NCI-H524 (cell line): ENCODE measurements around the gene TUBB6.
A peak's percentile ranks its signal among the peaks of the same experiment; 100 is the strongest.

ENCODE experiments used
- DNase-seq, 2 experiments: peaks; one replicate each; lab custom pipeline; 2025; lab: John Stamatoyannopoulos, UW

The TUBB6 gene

DNA sequence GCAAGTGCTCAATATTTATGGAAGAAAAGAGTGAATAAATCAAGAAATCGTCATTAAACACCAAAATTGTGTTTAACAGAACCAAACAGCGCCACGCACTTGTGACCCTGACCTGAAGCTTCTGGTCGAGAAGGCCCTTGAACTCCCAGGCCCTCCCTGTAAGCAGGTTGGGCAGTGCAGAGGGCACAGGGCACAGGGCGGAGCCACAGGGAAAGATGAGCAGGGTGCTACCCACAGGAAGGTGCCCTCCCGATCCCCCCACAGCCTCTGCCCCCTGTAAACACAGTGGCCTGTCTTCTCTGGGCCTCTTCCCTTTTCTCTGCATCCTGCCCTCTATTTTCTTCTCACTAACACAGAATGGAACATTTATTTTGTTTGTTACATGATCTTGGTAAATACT lies 16.9 kb upstream of the TUBB6 start:
- no peak for DNase-seq

DNA sequence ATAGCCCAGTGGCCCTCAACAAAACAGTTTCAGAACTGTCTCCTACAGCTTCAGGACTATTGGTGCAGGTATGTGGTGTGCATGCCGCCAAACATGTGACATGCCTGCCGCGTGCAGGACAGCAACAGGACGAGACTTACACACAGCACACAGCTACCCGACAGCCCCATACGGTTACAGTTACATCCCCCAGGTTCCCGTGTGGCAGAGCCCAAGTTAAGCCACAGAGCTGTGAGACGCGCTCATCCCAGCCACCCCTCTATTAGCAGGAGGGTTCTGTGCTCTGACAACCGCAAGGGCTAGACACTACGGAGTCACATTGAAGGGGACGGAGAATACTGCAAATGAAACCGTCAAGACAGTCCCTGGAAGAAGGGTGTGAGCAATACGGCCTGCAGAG lies 16.4 kb upstream of the TUBB6 start:
- DNase-seq = no peak

DNA sequence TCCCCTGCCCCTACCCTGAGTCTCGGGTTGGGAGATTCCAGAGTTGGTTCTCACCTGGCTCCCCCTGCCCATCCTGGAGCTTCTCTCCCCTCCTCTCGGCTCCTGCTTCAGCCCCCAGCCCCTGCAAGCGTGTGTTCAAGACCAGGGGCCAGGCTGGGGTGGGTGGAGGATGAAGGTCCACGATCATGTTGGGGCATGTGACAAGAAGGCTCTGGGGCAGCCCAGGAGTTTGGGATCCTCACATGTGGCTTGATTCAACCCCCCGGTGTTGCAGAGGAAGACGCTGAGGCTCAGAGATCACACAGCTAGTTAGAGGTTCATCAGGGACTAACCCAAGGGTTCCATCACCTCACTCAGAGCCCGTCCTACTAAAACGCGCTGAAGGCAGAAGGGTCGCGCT lies 14.2 kb upstream of the TUBB6 start:
- no peak for DNase-seq

DNA sequence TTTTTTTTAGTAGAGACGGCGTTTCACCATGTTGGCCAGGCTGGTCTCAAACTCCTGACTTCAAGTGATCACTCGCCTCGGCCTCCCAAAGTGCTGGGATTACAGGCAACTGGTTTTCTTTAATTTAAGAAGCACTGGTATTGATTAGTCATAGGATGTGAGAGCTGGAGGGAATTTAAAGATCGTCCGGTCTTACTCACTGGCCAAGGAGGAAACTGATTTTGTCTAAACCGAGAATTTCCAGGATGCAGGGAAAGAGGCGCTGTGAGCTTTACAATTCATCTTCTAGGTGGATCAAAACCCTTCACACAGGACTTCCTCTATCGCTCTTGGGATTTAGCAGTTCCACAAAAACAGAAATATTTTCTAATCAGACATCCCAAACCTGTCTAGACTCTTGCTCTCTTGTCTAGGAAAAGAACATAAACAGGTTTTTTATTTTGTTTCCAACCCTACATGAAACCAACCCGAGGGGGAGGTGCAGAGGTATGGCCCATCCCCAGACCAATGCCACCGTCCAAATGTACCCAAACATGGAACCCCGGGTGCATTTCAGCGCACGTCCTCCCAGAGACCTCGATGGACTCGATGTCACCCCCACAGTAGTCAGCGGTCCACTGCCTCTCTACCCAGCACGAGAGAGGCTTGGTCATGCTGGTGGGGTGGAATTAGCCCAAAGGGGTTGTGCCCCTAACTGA lies 12.5 kb upstream of the TUBB6 start:
- DNase-seq = no peak

DNA sequence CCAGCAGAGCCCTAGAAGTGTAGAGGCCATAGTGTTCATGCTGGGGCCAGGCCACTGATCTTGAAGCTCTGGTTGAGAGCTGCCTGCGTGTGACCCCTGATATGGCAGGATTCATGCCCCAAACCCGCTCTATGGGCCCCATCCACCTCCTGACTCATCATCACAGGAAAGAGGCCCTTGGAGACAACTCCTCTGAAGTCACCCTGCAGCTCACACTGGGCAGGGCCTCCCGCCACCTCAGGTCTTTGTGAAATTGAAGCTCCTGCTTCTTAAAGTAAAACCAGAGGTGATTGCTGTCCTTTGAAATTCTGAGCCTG lies 12.0 kb upstream of the TUBB6 start:
- DNase-seq = no peak

DNA sequence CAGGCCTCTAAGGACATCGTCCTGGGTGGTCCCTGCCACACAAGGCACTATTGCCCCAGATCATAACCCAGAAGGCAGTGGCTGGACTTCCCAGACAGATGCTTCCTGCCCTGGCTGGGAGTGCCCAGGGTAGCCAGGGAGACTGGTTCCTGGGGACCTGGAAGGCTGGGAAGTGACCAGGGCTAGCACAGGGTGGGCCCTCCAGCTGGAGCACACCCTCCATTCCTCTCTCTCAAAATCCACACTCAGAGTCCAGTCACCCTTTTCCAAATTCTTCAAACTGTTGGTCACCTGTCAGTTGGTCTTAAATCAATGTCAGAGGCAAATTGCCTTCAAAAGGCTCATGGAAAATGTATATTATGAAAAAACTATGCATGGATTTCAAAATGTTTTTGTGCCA lies 11.6 kb upstream of the TUBB6 start:
- no peak for DNase-seq

DNA sequence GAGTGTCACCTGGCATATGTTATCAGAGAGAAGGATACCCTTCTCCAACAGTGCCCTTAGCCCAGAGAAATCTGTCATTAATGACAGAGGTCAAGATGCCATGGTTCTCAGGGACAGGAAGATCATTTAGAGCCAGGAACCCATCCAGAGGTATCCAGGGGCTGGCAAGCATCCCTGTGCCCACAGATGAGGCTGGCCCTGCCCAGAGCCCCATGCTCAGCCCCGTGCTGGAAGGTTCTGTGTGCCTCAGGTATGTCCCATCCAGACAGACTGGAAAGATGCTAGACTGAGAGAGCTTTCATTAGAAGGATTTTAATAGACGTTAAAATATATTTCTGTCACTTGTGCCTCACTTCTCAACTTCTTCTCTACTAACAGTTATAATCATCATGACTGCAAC lies 8.2 kb upstream of the TUBB6 start:
- no peak for DNase-seq

DNA sequence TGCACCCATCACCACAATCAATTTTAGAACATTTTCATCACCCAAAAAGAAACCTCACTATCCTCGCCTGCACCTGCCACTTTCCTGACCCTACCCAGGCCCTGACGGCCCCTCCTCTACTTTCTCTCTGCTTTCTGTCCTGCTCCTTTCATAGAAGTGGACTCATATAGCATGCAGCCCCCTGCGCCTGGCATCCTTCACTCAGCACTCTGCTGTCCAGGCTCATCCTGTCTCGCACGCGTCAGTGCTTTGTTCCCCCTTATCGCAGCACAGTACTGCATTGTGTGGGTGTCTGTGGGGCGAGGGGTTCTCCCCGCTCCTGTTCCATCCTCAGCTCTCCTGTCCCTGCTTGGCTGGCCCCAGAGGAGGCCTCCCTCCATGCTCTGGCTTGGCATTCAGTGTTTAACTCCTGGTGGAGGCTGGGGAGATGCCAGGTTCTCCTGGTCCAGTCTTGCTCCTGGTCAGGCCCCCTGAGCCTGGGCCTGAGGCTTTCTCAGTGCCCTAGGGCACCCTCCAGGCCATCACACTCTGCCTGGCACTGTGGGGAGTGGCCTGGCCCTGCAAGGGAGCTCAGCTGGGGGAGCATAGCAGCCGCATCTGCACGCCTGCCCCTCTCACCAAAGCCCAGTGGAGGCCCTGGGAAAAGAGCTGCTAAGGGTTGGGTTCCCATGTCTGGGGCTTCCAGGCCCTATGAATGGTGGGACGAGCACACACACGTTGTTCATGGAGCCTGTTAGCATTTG lies 6.6 kb upstream of the TUBB6 start:
- DNase-seq = no peak

DNA sequence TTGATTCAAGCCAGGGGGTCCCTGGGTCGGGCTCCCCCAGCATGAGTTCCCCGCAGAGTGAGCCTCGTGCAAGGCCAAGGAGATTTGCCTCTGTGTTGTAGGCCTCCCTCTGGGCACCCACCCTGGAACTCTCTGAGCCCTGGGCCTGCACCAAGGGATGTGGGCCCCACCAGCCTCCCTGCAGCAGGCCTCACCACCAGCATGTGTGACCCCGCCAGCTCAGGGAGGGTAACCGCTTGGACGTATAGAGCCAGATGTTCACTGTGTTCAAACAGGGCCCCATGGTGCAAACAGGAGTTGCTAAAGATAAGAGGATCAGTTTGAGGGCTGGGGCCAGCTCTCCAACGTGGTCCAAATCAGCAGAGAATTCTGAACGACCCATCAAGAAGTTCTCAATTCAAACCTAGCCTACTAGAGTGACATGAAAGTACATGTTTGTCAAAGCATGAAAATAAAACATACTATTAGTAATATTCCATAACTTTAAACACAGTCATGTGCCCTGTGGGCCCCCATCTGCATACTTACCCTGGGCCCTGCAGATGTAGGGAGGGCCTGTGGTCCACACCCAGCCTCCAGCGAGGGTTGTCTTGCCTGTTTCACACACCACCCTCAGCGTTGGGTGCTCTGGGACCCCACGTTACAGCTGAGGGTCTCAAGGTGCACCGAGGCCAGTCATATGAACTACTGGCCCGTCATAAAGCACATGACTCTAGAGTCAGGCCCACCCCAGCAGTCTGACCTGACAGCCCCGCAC lies 5.5 kb upstream of the TUBB6 start:
- DNase-seq = peak in 1 of 2 experiments; percentile 46

DNA sequence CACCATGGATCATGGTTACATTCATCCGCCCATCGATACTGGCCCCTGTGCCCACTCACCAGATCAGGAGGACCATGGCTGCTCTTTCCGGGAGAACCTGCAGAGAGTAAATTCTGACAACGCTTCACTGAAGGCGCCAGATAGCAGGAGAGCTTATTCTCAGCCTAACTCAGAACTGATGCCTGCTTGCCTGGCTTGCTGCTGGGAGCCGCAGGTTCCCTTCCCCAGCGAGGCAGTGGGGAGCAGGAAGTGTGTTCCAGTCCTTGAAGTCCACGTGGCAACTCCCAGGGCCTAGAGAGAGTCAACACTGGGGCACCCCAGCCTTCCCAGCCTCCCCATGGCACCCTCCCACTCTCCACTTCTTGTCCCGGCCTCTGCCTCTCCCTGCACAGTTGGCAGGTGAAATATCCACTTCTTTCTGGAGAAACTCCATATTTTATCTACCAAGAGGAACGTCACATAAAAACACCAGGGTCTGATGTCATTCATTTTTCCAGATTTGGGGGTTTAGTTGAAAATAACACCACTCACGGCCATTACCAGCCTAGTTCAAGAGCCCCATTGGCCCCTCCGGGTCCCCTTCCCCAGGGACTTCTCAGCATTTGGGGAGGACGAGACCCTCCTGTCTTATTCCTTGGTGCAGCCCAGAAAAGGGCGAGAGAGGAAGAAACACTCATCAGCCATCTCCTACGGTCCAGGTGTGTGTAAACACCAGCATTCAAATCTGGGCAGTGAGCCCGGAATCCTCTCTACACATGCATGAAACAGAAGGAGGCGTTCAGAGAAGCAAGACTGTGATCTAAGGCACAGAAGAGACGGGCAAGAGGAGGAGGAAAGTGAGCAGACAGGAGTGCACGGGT lies 3.5 kb upstream of the TUBB6 start:
- DNase-seq = no peak

DNA sequence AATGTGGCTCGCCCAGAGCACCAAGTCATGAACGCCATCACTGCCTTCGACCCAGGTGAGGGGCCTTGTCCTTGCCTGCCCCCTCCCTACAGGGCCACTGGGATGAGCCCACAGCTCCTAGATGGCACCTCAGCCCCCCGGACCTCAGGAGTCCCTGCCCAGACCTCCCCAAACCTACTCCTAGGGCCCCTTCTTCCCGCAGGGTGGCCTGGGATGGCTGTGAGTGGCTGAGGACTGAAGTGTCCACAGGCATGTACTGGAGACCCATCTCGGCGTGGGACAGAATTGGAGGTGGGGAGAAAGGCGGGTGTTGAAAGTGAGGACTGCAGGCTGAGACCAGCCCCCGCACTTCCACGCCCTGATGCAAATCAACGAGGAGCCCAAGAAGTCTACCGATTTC lies 2.8 kb upstream of the TUBB6 start:
- no peak for DNase-seq

DNA sequence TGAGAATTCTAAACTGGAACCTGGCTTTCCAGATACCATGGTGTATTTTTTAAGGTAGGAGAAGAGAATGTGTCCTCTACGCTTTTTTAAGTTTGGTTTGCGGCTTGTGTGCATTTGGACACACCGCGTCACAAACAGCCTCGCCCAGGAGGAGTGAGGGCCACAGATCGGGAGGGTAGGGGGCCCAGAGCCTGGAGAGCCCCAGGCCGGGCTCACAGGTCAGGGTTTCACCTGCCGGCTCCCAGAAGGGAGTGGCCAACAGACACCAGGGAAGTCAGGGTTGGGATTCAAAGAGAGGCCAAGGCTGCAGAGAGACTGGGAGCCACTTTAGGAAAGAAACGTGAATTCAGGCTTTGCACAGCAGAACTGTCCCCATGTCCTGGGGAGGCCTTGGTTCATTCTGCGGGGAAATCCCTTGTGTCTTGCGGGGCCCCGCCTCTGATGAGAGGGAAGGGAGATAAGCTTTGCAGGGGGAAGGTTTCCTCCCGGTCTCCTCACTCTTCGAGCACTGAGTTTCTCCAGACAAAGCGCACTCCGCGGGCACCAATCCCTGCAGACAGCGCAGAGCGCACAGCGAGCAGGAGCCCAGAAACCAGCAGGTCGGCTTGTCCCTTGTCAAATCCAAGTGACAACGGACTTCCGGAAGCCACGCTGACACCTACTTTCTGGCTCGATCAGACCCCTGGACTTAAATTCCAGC lies 2.0 kb upstream of the TUBB6 start:
- no peak for DNase-seq

DNA sequence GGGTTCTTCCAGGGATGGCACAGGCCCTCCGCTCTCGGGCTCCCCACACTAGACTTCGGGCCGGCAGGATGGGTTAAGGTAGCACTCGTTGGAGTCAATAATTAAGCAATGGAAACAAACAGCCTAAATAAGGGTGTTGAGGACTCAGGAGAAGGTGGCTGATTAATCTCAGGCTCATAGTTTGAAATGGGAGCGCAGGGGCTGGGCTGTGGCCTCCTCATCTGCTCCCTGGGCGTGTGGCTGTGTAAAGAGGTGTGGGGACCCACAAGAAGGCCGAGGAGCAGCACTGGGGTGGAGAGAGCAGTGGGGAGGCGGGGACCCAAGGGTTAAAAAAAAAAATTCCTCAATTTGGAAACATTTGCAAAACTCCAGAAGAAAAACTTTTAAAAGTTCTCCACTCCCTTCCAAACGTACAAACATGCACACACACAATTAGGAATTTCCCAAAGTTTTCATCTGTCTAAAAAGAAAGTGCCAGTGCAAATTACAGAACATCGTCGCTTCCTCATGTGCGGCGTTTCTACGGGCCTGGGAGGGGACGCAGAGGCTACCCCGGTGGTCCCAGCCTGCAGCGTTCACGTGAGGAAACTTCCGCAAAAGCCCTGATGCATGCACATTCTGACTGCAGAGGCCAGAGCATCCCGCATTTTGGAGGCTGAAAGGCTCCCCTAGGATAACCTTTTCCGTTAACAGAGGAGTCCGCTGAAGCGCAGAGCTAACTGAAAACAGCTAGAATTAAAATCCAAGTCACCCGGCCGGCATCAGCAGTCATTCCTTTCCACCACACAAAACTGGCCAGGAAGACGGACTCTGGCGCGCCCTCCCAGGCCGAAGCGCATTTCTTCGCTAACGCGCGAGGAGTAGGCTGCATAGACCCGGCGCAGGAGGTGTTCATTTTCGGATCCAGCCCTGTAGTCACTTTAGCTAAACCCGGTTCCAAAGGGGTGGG lies 1.0 kb upstream of the TUBB6 start:
- DNase-seq = no peak

DNA sequence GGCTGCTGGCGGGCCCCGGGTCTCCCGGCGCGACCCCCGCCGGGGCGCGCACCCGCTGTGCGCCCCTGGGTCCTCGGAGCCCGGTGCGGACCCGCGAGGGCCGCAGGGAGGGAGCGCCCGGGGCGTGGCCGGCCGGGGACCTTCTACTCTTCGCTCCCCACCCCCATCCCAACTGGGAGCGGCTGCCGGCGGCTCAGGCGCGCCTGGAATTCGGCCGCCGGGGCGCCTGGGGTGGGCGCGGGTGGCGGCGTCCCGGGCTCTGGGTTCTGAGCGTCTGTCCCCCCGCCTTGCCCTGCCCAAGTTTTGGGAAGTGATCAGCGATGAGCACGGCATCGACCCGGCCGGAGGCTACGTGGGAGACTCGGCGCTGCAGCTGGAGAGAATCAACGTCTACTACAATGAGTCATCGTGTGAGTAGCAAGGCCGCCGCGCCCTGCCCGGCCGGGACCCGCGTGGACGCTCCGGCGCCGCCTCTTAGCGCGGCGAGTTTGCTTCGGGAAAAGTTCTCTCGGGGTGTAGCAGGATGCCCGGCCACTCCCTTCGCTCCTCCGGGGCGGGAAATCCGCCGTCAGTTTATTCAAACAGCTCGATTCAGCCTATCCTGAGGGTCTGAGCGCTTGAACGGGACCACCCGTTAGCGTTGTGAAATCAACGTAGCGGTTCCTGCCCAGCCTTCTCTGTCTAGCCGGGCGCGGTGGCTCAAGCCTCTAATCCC lies 502 bp downstream of the TUBB6 start:
- DNase-seq = peak; percentile 18 to 55

DNA sequence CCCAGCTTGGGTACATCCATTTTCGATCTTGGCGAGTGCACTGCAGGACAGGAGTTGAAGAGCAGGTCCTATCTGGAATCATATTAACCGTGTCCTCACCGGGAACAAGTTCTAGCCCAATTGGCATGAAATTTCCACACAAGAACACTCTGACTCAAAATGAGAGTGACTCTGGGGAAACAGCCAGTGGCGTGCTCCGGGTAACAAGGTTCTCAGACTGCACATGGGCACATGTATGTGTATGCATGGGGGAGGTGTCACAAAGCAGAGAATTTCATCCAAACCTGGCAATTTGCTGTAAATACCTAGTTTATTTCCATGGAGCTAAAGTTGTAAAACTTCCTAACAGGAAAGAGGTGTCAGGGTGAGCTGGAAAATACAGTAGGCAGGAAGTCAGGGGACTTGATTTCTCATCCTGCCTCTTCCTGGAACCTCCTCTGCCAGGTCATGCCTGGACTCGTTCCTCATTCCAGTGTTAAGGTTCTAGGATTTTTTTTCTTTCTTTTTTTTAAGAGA lies 1.7 kb downstream of the TUBB6 start:
- no peak for DNase-seq

DNA sequence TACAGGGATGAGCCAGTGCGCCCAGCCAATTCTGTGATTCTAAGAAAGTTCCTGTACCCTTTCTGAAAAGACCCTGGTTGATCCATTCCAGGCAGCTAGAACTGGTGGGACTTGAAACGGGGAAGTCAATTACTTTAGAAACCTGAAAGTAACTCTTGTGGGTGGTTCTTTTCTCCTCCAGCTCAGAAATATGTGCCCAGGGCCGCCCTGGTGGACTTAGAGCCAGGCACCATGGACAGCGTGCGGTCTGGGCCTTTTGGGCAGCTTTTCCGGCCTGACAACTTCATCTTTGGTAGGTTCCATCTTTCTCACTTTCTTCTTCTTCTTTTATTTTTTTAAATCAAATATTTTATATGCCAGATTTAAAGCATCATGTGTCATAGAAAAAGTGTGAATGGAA lies 2.7 kb downstream of the TUBB6 start:
- DNase-seq = no peak

DNA sequence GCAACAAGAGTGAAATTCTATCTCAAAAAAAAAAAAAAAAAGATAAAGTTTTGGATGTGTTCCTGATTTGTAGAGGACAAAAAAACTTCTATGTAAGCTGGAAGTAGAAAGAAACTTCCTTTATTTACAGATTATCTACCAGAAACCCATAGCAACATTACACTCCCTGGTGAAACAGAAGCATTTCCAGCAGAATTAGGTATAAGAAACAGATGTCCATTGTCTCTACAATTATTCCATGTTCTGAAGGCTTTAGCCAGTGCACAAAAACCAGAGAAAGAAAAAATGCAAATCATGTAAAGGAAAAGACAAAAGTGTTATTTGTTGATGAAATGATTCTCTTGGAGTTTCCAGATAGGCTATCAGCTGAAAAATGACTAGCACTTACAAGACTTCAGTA lies 4.9 kb downstream of the TUBB6 start:
- no peak for DNase-seq

DNA sequence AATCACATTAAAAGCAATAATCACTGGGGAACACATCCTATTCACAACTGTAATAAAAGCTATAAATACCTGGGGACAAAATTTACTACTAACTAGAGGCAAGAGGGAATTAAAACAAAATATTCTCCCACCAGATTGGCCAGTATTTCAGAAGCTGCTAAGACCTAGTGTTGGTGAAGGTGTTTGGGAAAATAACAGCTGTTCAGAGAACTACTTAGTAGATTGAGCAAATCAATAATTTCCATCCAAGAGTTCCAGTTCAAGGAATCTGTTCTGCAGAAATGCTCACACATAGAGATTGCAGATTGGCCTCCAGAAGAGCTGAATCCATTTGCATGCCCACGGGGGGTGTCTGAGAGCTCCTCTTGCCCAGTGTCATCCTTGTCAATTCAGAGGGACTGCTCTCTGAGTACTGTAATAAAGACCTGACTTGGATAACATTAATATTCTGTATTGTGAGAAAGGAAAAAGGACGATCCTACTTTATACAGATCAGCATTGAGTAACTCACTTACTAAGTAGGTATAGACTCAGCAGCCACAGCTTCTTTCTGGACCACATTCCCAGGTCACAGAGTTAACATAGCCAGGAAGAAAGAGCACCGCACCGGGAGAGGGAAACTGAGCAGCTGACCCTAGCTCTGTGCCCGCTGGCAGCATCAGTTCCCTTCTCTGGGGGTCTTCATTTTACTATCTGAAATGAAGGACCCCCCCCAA lies 5.6 kb downstream of the TUBB6 start:
- DNase-seq = no peak
